ENCODE results near the gene RCAN1.

- TF ChIP-seq CTCF (IDR thresholded peaks at IDR 0.05; ENCODE audit: low read depth, low read length) (no peak), POLR2A (IDR thresholded peaks at IDR 0.05; ENCODE audit: extremely low read depth, insufficient read length) (no peak)
These were observed 62.4 kb downstream of the RCAN1 start for GRCh38 chr21:34552360-34553098.

Measured in NB4 (cell line).